Transverse colon (tissue), 3 donors: ENCODE measurements around the gene ACTN4.

Experiments used
- CTCF ChIP-seq, 5 experiments: fragments of 200-600 bp in 3 of 5; fragments of 450-650 bp in 2 of 5; sonication (generic) in 3 of 5; IDR thresholded peaks; 1 replicate in 2 of 5; 2 replicates in 3 of 5; pipeline ENCODE4 v1.5.1; 2016 to 2017; ENCODE audit warnings: antibody characterized with exemption in 5 of 5, inconsistent platforms in 3 of 5, mild to moderate bottlenecking in 2 of 5, moderate library complexity in 1 of 5
- EP300 ChIP-seq: sonication (generic); formaldehyde crosslinking; IDR thresholded peaks from one replicate; pipeline ENCODE4 v1.6.1; 2017; ENCODE audit warnings: antibody characterized with exemption, low read depth

GRCh38 chr19:38647966-38648768 is 718 bp downstream of the ACTN4 start:
- TF ChIP-seq CTCF (IDR thresholded peaks at IDR 0.05) (no peak), EP300 (no peak)
